ENCODE data around the gene PEX11G.
"Not testable (repeated sequence)": the region's sequence is repeated elsewhere in the genome, so short reads cannot be mapped to it uniquely, and the experiment has no call there.

The PEX11G gene

DNA sequence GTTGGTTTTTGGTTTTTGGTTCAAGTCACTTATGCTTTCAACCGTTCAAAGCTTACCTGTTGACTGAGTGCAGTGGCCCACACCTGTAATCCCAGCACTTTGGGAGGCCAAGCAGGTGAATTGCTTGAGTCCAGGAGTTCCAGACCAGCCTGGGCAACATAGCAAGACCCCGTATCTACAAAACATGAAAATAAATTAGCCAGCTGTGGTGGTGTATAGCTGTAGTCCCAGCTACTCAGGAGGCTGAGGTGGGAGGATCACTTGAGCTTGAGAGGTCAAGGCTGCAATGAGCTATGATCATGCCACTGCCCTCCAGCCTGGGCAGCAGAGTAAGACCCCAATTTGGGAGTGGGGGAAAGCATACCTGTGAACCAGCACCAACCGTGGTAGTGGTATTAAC is 43.7 kb downstream of the PEX11G start:
- H3K4me3 ChIP-seq (ENCODE audit: low read length): no peak overlapping the region

DNA sequence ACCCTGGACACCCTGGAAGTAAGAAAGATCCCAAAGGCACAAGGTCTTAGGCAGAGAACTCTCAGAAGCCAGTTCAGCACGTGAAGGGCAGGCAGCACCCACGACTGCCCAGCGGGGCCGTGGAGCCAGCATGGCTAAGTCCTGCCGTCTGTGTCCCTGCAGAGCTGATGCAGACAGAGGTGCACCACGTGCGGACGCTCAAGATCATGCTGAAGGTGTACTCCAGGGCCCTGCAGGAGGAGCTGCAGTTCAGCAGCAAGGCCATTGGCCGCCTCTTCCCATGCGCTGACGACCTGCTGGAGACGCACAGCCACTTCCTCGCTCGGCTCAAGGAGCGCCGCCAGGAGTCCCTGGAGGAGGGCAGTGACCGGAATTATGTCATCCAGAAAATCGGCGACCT is 44.8 kb downstream of the PEX11G start:
- no peak for DNase-seq (ENCODE audit: low read depth, low spot score)
- no peak overlapping the region for H3K4me3 ChIP-seq (ENCODE audit: low read length)

More for the DNA sequence above, 43.7 kb downstream of the PEX11G start:
- no peak for DNase-seq (ENCODE audit: low read depth, low spot score)

GRCh38 chr19:7442423-7442822 is 46.4 kb downstream of the PEX11G start:
- DNase-seq (ENCODE audit: low read depth, low spot score): no peak
- H3K4me3 ChIP-seq (ENCODE audit: low read length): no peak overlapping the region

GRCh38 chr19:7441468-7442146 is 47.2 kb downstream of the PEX11G start:
- no peak overlapping the region for H3K4me3 ChIP-seq (ENCODE audit: low read length)
- no peak for DNase-seq (ENCODE audit: low read depth, low spot score)

- no peak for DNase-seq (ENCODE audit: low read depth, low spot score)
- no peak overlapping the region for H3K4me3 ChIP-seq (ENCODE audit: low read length)
Observed at GRCh38 chr19:7440188-7440975, 48.5 kb downstream of the PEX11G start.

- no peak overlapping the region for H3K4me3 ChIP-seq (ENCODE audit: low read length)
- DNase-seq (ENCODE audit: low read depth, low spot score): no peak
Observed at GRCh38 chr19:7435586-7435985, 53.2 kb downstream of the PEX11G start.

DNA sequence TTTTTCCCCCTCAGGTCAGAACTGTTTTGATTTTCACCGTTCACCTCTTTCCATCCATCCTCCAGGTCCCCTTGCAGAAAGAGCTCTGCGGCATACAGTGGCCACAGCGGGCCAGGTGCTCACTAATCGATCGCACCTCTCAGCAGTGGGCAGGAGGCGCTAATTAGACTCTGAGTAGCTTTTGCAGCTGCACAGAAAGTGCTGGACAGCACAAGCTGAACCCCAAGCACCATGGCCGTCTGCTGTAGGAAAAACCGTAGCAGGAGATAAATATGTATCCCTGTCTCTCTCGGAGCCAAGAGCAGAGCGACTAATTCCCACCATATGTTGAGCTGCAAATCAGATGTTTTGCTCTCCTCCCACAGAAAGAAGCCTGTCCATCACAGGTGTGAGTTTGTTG is 54.4 kb downstream of the PEX11G start:
- no peak overlapping the region for H3K4me3 ChIP-seq (ENCODE audit: low read length)
- DNase-seq (ENCODE audit: low read depth, low spot score): no peak

DNA sequence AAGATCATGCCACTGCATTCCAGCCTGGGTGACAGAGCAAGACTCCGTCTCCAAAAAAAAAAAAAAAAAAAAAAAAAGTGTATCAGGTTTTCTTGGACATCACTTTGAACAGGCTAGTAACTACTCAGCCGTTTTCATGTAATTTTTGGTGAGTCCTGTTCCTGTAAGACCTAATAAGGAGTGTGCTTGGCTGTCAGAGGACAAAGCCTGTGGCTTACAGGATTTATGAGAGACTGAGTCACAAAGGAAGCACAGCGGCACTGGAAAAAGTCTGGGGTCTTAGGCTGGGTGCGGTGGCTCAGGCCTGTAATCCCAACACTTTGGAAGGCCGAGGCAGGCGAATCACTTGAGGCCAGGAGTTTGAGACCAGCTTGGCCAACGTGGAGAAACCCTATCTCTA is 55.4 kb downstream of the PEX11G start:
- not testable (repeated sequence) for DNase-seq (ENCODE audit: low read depth, low spot score); H3K4me3 ChIP-seq (ENCODE audit: low read length)

GRCh38 chr19:7429638-7430282 is 59.1 kb downstream of the PEX11G start:
- DNase-seq (ENCODE audit: low read depth, low spot score): no peak
- H3K4me3 ChIP-seq (ENCODE audit: low read length): no peak overlapping the region

DNA sequence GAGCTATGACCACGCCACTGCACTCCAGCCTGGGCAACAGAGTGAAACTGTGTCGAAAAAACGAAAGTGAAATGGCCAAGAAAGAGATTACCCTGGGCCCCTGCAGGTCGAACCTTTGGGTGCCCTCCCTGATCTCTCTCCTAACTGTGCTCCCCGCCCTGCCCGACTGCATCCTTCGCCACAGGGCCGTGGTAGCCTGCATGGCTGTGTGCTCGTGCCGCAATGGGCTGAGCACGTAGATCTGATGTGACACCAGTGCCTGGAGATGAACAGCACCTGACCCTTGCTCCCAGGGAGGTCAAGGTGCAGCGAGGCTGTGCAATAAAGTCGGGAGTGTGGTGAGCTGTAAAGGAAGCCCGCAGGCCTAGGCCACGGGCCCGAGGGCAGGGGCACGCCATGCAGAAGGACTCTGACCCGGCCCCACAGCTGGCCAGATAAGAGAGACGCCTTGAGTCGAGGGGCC is 60.2 kb downstream of the PEX11G start:
- no peak overlapping the region for H3K4me3 ChIP-seq (ENCODE audit: low read length)
- DNase-seq (ENCODE audit: low read depth, low spot score): no peak

GRCh38 chr19:7427944-7428343 is 60.9 kb downstream of the PEX11G start:
- DNase-seq (ENCODE audit: low read depth, low spot score): no peak
- H3K4me3 ChIP-seq (ENCODE audit: low read length): no peak overlapping the region

DNA sequence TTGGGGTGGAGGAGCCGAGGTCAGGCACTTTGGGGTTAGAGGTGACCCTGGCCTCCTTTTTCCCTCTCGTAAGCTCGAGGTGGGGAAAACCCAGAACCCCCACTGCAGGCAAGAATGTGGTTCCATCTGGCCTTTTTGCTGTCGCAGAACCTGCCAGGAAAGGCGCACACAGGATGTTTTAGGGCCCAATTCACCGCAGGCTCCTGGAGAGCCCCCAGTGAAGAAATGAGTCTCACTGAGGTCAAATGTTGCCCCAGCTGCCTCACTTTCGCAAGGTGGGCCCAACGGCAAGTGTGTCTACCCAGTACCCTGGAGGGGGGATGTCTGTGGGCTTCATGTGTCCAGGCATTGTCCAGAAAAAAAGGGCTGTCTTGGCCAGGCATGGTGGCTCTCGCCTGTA is 61.8 kb downstream of the PEX11G start:
- H3K4me3 ChIP-seq (ENCODE audit: low read length): no peak overlapping the region
- DNase-seq (ENCODE audit: low read depth, low spot score): no peak
